ENCODE data around the gene RCE1. TPM values are rescaled to one million over a fixed set of nuclear protein-coding genes. Genes with fewer than 3 reads are reported as not detected.

The RCE1 gene
- polyA plus RNA-seq, 4 donors, result 18.0 to 35.1 (median 26.7) TPM

GRCh38 chr11:66883016-66883965 lies 40.0 kb downstream of the RCE1 start:
- DNase-seq (ENCODE audit: low read depth in 4 of 4, low spot score in 2 of 4), result no peak

GRCh38 chr11:66884443-66884842 lies 41.2 kb downstream of the RCE1 start:
- DNase-seq (ENCODE audit: low read depth in 4 of 4, low spot score in 2 of 4), result no peak

- DNase-seq (ENCODE audit: low read depth in 4 of 4, low spot score in 2 of 4), result no peak
These were observed 42.2 kb downstream of the RCE1 start for GRCh38 chr11:66885469-66885868.

- no peak for DNase-seq (ENCODE audit: low read depth in 4 of 4, low spot score in 2 of 4)
These were observed 42.8 kb downstream of the RCE1 start for GRCh38 chr11:66885950-66886440.

- DNase-seq (ENCODE audit: low read depth in 4 of 4, low spot score in 2 of 4), result no peak
These were observed 43.5 kb downstream of the RCE1 start for GRCh38 chr11:66886671-66887221.

- DNase-seq (ENCODE audit: low read depth in 4 of 4, low spot score in 2 of 4), result no peak
These were observed 44.3 kb downstream of the RCE1 start for GRCh38 chr11:66887526-66887925.

- DNase-seq (ENCODE audit: low read depth in 4 of 4, low spot score in 2 of 4), result no peak
These were observed 45.0 kb downstream of the RCE1 start for GRCh38 chr11:66888282-66888681.

GRCh38 chr11:66889960-66890359 lies 46.7 kb downstream of the RCE1 start:
- no peak for DNase-seq (ENCODE audit: low read depth in 4 of 4, low spot score in 2 of 4)

GRCh38 chr11:66891851-66892660 lies 48.8 kb downstream of the RCE1 start:
- no peak for DNase-seq (ENCODE audit: low read depth in 4 of 4, low spot score in 2 of 4)

- no peak for DNase-seq (ENCODE audit: low read depth in 4 of 4, low spot score in 2 of 4)
These were observed 49.7 kb downstream of the RCE1 start for GRCh38 chr11:66892911-66893310.

- DNase-seq (ENCODE audit: low read depth in 4 of 4, low spot score in 2 of 4), result no peak
These were observed 50.9 kb downstream of the RCE1 start for GRCh38 chr11:66894141-66894540.

Other genes with a start within 250 kb of the RCE1 start
- 100 to 1,000 TPM in 1 of 4 donors, 10 to 100 TPM in 3; 55.6 to 105 (median 80.4) TPM for gene RBM14, start 226.8 kb upstream of the RCE1 start, polyA plus RNA-seq (ENCODE audit: insufficient read length in 4 of 4)
- 100 to 1,000 TPM; 242 to 267 (median 260) TPM for gene RBM4, start 204.7 kb upstream of the RCE1 start, polyA plus RNA-seq (ENCODE audit: insufficient read length in 4 of 4)
- 10 to 100 TPM; 59.9 to 84.2 (median 71.3) TPM for gene RBM4B, start 165.6 kb upstream of the RCE1 start, polyA plus RNA-seq (ENCODE audit: insufficient read length in 4 of 4)
- gene SPTBN2, start 114.2 kb upstream of the RCE1 start, polyA plus RNA-seq (ENCODE audit: insufficient read length in 4 of 4), result 10 to 100 TPM; 56.0 to 67.5 (median 64.7) TPM
- gene LRFN4, start 13.6 kb downstream of the RCE1 start, polyA plus RNA-seq (ENCODE audit: insufficient read length in 4 of 4), result 10 to 100 TPM; 13.4 to 31.1 (median 25.4) TPM
- 10 to 100 TPM; 44.3 to 58.3 (median 53.0) TPM for gene PC, start 114.9 kb downstream of the RCE1 start, polyA plus RNA-seq (ENCODE audit: insufficient read length in 4 of 4)
- under 1 TPM in 2 of 4 donors, not detected in 2; 0.13 to 0.25 TPM for gene C11orf86, start 131.9 kb downstream of the RCE1 start, polyA plus RNA-seq (ENCODE audit: insufficient read length in 4 of 4)
- gene SYT12, start 179.7 kb downstream of the RCE1 start, polyA plus RNA-seq (ENCODE audit: insufficient read length in 4 of 4), result under 1 TPM; 0.14 to 0.27 (median 0.17) TPM
- 10 to 100 TPM in 1 of 4 donors, 1 to 10 TPM in 3; 7.1 to 10.6 (median 9.1) TPM for gene RHOD, start 213.4 kb downstream of the RCE1 start, polyA plus RNA-seq (ENCODE audit: insufficient read length in 4 of 4)